MM.1S (cell line): Measurements from ENCODE around the gene MYLK4.

ENCODE experiments used
- DNase-seq: peaks from one replicate; pipeline ENCODE4 v3.0.0-alpha.2; 2015
- H2AFZ ChIP-seq: fragments of 300-600 bp; sonication (generic); 2 replicates; pipeline ENCODE4 v1.6.0; 2016; ENCODE audit warnings: antibody characterized with exemption, low read length
- H3F3A ChIP-seq: fragments of 300-600 bp; sonication (generic); 2 replicates; pipeline ENCODE4 v1.6.1; 2016; ENCODE audit warnings: mild to moderate bottlenecking, antibody characterized with exemption, low read length, moderate library complexity, mixed read lengths; ENCODE audit not compliant: insufficient read depth
- H3K27ac ChIP-seq: fragments of 300-600 bp; sonication (generic); 2 replicates; pipeline ENCODE4 v1.5.1; 2016; ENCODE audit warnings: mild to moderate bottlenecking, low read length
- H3K27me3 ChIP-seq: fragments of 300-600 bp; sonication (generic); replicated peaks from 2 replicates; pipeline ENCODE4 v1.6.0; 2016; ENCODE audit warnings: low read length; ENCODE audit not compliant: insufficient read depth
- H3K36me3 ChIP-seq: fragments of 300-600 bp; sonication (generic); replicated peaks from 2 replicates; pipeline ENCODE4 v1.6.1; 2016; ENCODE audit warnings: mild to moderate bottlenecking, low read length, mixed read lengths; ENCODE audit not compliant: insufficient read depth
- H3K4me1 ChIP-seq: fragments of 300-600 bp; sonication (generic); 2 replicates; pipeline ENCODE4 v1.6.1; 2016; ENCODE audit warnings: low read length, mixed read lengths
- H3K4me2 ChIP-seq: fragments of 300-600 bp; sonication (generic); 2 replicates; pipeline ENCODE4 v1.6.0; 2016; ENCODE audit warnings: low read depth, low read length
- H3K4me3 ChIP-seq: fragments of 300-600 bp; sonication (generic); 2 replicates; pipeline ENCODE4 v1.5.1; 2016; ENCODE audit warnings: low read length, mixed read lengths
- H3K79me2 ChIP-seq: fragments of 300-600 bp; sonication (generic); 2 replicates; pipeline ENCODE4 v1.6.1; 2016; ENCODE audit warnings: mixed run types, low read length, mixed read lengths
- H3K9ac ChIP-seq: fragments of 300-600 bp; sonication (generic); 2 replicates; pipeline ENCODE4 v1.6.1; 2016; ENCODE audit warnings: low read length, mixed read lengths
- H3K9me2 ChIP-seq: fragments of 300-600 bp; sonication (generic); replicated peaks from 2 replicates; pipeline ENCODE4 v1.6.1; 2016; ENCODE audit warnings: mild to moderate bottlenecking, low read length, mixed read lengths; ENCODE audit not compliant: insufficient read depth
- H3K9me3 ChIP-seq: fragments of 300-600 bp; sonication (generic); replicated peaks from 2 replicates; pipeline ENCODE4 v1.6.1; 2016; ENCODE audit warnings: mild to moderate bottlenecking, low read length, mixed read lengths; ENCODE audit not compliant: insufficient read depth
- H4K20me1 ChIP-seq: fragments of 300-600 bp; sonication (generic); 2 replicates; pipeline ENCODE4 v1.6.1; 2016; ENCODE audit warnings: mild to moderate bottlenecking, low read length, moderate library complexity, mixed read lengths; ENCODE audit not compliant: insufficient read depth
- EZH2 ChIP-seq: fragments of 300-600 bp; sonication (generic); optimal IDR thresholded peaks from 2 replicates; pipeline ENCODE3; 2017; ENCODE audit warnings: low read depth, mild to moderate bottlenecking, antibody characterized with exemption, low read length, mixed read lengths
- EZH2phosphoT487 ChIP-seq: fragments of 300-600 bp; sonication (generic); IDR thresholded peaks from 2 replicates; pipeline ENCODE4 v1.6.1; 2018; ENCODE audit warnings: antibody characterized with exemption, low read length
- TF ChIP-seq, protein P1 (sequence below): fragments of 300-600 bp; sonication (generic); IDR thresholded peaks from 2 replicates; pipeline ENCODE4 v1.5.1; 2016; ENCODE audit warnings: antibody characterized with exemption, low read length, mixed read lengths

Gene MYLK4

DNA sequence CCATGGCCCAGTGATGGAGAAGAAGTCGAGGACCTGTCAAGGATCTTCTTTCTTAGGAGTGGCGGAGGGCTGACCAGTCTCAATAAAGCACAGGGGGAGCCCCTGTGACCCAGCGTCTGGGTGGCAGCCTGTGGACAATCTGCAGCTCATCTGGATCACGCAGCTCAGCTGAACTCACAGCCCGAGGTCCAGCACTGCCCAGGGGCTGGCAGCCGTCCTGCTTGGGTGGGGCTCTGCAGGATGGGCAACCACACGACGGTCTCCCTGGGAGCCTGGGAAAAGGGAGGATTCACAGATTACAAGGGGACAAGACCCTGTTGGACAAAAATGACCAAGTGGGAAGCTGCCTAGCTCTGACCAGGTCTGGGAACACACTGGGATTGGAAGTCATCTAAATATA is 110.8 kb downstream of the MYLK4 start:
- Histone ChIP-seq H3K27me3 (peaks cover 97% of the 10 kb centered on the region), H3K9me2 (no peaks in the 10 kb centered on the region), H3K36me3 (no peaks in the 10 kb centered on the region), H3K9ac (no peak overlapping the region), H4K20me1 (peaks cover 10% of the 10 kb centered on the region; the same call in 1 of the 2 replicates), H3K9me3 (no peaks in the 10 kb centered on the region), H3K4me1 (peaks cover 18% of the 10 kb centered on the region), H3K4me3 (no peak overlapping the region), H3K4me2 (no peak overlapping the region), H3K79me2 (no peaks in the 10 kb centered on the region), H3K27ac (no peak overlapping the region), H2AFZ (no peak overlapping the region), H3F3A (peaks cover 6% of the 10 kb centered on the region; the same call in 1 of the 2 replicates)
- TF ChIP-seq EZH2 (no peak), EZH2phosphoT487 (no peak)
- TF ChIP-seq, protein P1, sequence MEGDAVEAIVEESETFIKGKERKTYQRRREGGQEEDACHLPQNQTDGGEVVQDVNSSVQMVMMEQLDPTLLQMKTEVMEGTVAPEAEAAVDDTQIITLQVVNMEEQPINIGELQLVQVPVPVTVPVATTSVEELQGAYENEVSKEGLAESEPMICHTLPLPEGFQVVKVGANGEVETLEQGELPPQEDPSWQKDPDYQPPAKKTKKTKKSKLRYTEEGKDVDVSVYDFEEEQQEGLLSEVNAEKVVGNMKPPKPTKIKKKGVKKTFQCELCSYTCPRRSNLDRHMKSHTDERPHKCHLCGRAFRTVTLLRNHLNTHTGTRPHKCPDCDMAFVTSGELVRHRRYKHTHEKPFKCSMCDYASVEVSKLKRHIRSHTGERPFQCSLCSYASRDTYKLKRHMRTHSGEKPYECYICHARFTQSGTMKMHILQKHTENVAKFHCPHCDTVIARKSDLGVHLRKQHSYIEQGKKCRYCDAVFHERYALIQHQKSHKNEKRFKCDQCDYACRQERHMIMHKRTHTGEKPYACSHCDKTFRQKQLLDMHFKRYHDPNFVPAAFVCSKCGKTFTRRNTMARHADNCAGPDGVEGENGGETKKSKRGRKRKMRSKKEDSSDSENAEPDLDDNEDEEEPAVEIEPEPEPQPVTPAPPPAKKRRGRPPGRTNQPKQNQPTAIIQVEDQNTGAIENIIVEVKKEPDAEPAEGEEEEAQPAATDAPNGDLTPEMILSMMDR: no peak
- no peak for DNase-seq

DNA sequence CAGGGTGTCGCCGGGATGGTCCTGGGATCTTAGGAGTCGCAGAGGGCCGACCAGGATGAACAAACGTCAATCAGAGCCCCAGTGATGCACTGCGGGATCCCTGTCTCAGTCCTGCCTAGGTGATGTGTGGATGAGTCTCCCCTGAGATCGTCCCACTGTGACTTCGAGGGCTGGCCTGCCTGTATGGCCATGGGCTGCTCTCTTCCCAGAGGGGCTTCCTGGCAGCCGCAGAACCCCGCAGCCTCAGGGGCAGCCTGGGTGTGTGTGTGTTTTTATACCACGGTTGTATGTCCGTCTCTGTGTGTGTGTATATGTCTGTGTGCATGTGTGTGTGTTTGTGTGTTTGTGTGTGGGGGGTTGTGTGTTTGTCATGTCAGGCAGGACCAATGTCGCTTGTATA is 111.6 kb downstream of the MYLK4 start:
- Histone ChIP-seq H3K9me2 (no peaks in the 10 kb centered on the region), H3K4me1 (peaks cover 21% of the 10 kb centered on the region), H2AFZ (no peak overlapping the region), H4K20me1 (peaks cover 10% of the 10 kb centered on the region; the same call in 1 of the 2 replicates), H3F3A (peaks cover 6% of the 10 kb centered on the region; the same call in 1 of the 2 replicates), H3K4me3 (no peak overlapping the region), H3K9ac (no peak overlapping the region), H3K27ac (no peak overlapping the region), H3K27me3 (peaks cover 96% of the 10 kb centered on the region), H3K4me2 (no peak overlapping the region), H3K79me2 (no peaks in the 10 kb centered on the region), H3K9me3 (no peaks in the 10 kb centered on the region), H3K36me3 (no peaks in the 10 kb centered on the region)
- no peak for DNase-seq
- TF ChIP-seq, protein P1: no peak
- TF ChIP-seq EZH2 (no peak), EZH2phosphoT487 (no peak)

DNA sequence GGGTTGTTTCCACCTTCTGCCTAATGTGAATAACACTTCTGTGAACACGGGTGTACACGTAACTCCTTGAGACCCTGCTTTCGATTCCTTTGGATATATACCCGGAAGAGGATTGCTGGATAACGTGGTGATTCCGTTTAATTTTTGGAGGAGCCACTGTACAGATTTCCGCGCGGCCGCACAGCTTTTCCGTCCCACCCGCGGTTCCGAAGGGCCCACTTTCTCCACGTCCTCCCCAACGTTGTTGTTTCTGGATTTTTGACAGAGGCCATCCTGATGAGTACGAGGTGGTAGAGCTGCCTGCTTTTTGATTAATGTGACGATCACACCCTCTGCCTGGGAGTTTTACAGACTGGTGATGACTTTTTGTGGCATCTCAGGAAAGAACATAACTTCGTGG is 114.0 kb downstream of the MYLK4 start:
- Histone ChIP-seq H3K27me3 (peaks cover 96% of the 10 kb centered on the region), H3K79me2 (no peaks in the 10 kb centered on the region), H3K9ac (no peak overlapping the region), H3K36me3 (no peaks in the 10 kb centered on the region), H3K4me1 (peaks cover 19% of the 10 kb centered on the region), H4K20me1 (peaks cover 10% of the 10 kb centered on the region; the same call in 1 of the 2 replicates), H2AFZ (no peak overlapping the region), H3K9me3 (no peaks in the 10 kb centered on the region), H3K4me2 (no peak overlapping the region), H3K9me2 (no peaks in the 10 kb centered on the region), H3K4me3 (no peak overlapping the region), H3K27ac (no peak overlapping the region), H3F3A (peaks cover 6% of the 10 kb centered on the region; the same call in 1 of the 2 replicates)
- TF ChIP-seq EZH2 (no peak), EZH2phosphoT487 (no peak)
- TF ChIP-seq, protein P1: no peak
- DNase-seq: no peak

DNA sequence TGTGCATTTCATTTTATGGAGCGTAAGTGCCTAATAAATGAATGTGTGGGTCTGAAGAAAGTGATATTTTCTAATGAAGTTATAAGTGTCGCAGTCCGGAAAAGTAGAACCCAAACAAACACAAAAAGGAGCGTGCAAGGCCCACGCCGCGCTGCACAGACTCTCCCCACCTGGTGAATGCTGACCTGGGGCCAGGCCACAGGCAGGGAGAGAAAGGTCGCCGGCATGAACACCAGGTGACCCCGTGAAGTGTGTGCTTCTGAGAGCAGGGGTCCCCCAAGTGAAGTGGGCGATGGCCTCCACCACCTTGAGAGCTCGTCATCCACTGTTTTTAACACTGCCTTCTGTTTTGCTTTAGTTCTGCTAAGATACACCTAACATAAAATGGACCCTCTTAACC is 114.8 kb downstream of the MYLK4 start:
- TF ChIP-seq EZH2 (no peak), EZH2phosphoT487 (no peak)
- TF ChIP-seq, protein P1: no peak
- no peak overlapping the region for H3K4me3 ChIP-seq
- H3K27ac ChIP-seq: no peak overlapping the region
- no peak for DNase-seq
- peaks cover 11% of the 10 kb centered on the region for H3K4me1 ChIP-seq
- peaks cover 6% of the 10 kb centered on the region; the same call in 1 of the 2 replicates for H4K20me1 ChIP-seq
- no peaks in the 10 kb centered on the region for H3K36me3 ChIP-seq
- H3K9ac ChIP-seq: no peak overlapping the region
- H3K9me2 ChIP-seq: no peaks in the 10 kb centered on the region
- H2AFZ ChIP-seq: no peak overlapping the region
- H3K79me2 ChIP-seq: no peaks in the 10 kb centered on the region
- H3K9me3 ChIP-seq: no peaks in the 10 kb centered on the region
- H3K27me3 ChIP-seq: peaks cover 98% of the 10 kb centered on the region
- peaks cover 4% of the 10 kb centered on the region; the same call in 1 of the 2 replicates for H3F3A ChIP-seq
- H3K4me2 ChIP-seq: no peak overlapping the region
